ENCODE results near the gene SH3RF3.

Gene SH3RF3

DNA sequence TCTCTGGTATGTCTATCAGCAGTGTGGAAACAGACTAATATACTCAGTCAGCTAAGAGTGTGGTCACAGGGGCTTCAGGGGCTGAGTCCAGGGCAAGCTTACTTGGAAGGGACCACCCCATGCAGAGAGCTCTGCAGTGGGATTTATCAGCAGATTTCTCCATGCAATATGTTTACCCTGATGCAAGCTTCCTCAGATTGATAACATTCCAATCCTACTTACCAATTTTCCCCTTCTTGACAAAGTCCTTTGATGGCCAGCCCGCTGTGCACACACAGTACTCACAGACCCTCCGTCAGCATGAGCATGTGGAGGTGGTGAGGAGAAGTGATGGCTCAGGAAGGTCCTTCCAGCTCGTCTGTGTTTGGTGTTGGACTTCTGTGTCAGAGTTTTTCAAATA, 51.8 kb downstream of the SH3RF3 start:
- Histone ChIP-seq H3K36me3 (ENCODE audit: control insufficient read depth, insufficient read depth, low read length) (no peaks in the 10 kb centered on the region), H3K4me3 (ENCODE audit: low read length) (no peak overlapping the region), H3K4me1 (ENCODE audit: control insufficient read depth, insufficient read depth, low read length) (0 out of 2 replicates have a peak, but pooled peaks cover 2% of the 10 kb centered on the region), H3K27ac (ENCODE audit: low read length) (no peak overlapping the region), H3K9me3 (ENCODE audit: control insufficient read depth, insufficient read depth, low read length) (no peaks in the 10 kb centered on the region), H3K27me3 (ENCODE audit: control insufficient read depth, insufficient read depth, low read length) (no peaks in the 10 kb centered on the region)
- no peak for DNase-seq (ENCODE audit: low read depth, low spot score)
- no CpG with 5 or more reads among the region's 3 CpGs for WGBS (ENCODE audit: insufficient coverage, insufficient read length)

DNA sequence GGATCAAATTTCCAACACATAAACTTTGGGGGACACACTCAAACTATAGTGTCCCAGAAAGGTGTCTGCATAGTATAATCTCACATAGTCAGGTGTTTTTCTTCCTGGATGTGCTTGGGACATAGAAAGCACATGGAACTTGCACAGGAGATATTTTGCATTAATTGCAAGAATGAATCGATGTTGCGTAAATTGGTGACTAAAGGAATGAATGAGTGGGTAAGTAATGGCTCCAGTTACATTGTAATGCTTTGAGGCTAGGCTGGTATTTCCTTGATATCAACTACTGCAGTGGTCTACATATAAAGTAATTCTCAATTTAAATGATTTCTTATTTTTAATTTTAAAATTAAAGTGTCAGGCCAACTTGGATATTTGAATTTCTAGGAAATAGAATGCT, 53.4 kb downstream of the SH3RF3 start:
- no CpG with 5 or more reads among the region's 2 CpGs for WGBS (ENCODE audit: insufficient coverage, insufficient read length)

DNA sequence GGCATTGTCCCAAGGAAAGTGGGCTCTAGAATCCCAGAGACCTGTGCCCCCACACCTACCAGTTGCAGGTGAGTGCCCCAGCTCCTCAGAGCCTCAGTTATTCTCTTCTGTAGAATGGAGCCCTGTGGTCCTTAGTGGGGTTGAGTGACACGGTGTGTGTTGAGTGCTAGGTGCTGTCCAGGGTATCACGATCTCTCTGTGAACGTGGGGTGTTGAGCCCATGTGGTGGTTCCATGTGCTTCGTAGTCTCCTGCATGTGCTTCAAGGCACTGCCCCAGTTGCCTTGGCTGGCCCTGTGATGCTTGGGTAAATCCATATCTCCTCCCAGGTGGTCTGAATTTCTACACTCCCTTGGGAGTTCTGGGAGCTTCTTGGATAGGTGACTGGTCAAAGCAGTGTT, 54.9 kb downstream of the SH3RF3 start:
- no peak overlapping the region for H3K27ac ChIP-seq (ENCODE audit: low read length)

More for the DNA sequence above, 53.4 kb downstream of the SH3RF3 start:
- Histone ChIP-seq H3K27ac (ENCODE audit: low read length) (no peak overlapping the region), H3K4me1 (ENCODE audit: control insufficient read depth, insufficient read depth, low read length) (no peaks in the 10 kb centered on the region), H3K9me3 (ENCODE audit: control insufficient read depth, insufficient read depth, low read length) (no peaks in the 10 kb centered on the region), H3K36me3 (ENCODE audit: control insufficient read depth, insufficient read depth, low read length) (no peaks in the 10 kb centered on the region), H3K4me3 (ENCODE audit: low read length) (no peak overlapping the region), H3K27me3 (ENCODE audit: control insufficient read depth, insufficient read depth, low read length) (no peaks in the 10 kb centered on the region)
- no peak for DNase-seq (ENCODE audit: low read depth, low spot score)

DNA sequence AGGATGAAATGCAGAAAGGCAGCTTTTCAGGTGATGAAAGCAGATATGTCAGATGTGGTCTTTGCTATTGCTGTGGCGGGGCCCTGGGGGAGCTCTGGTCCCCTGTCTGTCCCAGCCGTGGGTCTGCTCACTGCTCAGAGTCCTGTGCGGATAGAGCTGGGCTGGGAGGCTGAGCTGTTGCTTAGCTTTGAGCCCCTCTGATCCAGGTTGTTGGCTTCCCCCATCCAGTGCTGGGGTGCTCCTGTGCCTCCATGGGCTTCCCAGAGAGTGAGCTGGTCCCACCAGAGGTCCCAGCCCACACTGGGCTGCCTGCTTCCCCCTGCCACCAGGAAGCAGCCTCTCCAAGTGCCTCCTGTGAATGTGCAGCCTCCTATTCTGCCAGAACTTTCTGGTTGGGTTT, 55.4 kb downstream of the SH3RF3 start:
- H3K27me3 ChIP-seq (ENCODE audit: control insufficient read depth, insufficient read depth, low read length), result no peaks in the 10 kb centered on the region
- 0 out of 2 replicates have a peak, but pooled peaks cover 3% of the 10 kb centered on the region for H3K4me1 ChIP-seq (ENCODE audit: control insufficient read depth, insufficient read depth, low read length)
- DNase-seq (ENCODE audit: low read depth, low spot score), result no peak
- no peak overlapping the region for H3K4me3 ChIP-seq (ENCODE audit: low read length)
- no peaks in the 10 kb centered on the region for H3K36me3 ChIP-seq (ENCODE audit: control insufficient read depth, insufficient read depth, low read length)
- H3K27ac ChIP-seq (ENCODE audit: low read length), result no peak overlapping the region
- no peaks in the 10 kb centered on the region for H3K9me3 ChIP-seq (ENCODE audit: control insufficient read depth, insufficient read depth, low read length)
- WGBS (ENCODE audit: insufficient coverage, insufficient read length), result no CpG with 5 or more reads among the region's 3 CpGs

More for the DNA sequence above, 54.9 kb downstream of the SH3RF3 start:
- no peaks in the 10 kb centered on the region for H3K9me3 ChIP-seq (ENCODE audit: control insufficient read depth, insufficient read depth, low read length)
- 0 out of 2 replicates have a peak, but pooled peaks cover 3% of the 10 kb centered on the region for H3K4me1 ChIP-seq (ENCODE audit: control insufficient read depth, insufficient read depth, low read length)
- H3K36me3 ChIP-seq (ENCODE audit: control insufficient read depth, insufficient read depth, low read length), result no peaks in the 10 kb centered on the region
- H3K27me3 ChIP-seq (ENCODE audit: control insufficient read depth, insufficient read depth, low read length), result no peaks in the 10 kb centered on the region
- whole genome bisulfite sequencing (ENCODE audit: insufficient coverage, insufficient read length), result no CpG with 5 or more reads among the region's 4 CpGs
- DNase-seq (ENCODE audit: low read depth, low spot score), result no peak
- no peak overlapping the region for H3K4me3 ChIP-seq (ENCODE audit: low read length)

DNA sequence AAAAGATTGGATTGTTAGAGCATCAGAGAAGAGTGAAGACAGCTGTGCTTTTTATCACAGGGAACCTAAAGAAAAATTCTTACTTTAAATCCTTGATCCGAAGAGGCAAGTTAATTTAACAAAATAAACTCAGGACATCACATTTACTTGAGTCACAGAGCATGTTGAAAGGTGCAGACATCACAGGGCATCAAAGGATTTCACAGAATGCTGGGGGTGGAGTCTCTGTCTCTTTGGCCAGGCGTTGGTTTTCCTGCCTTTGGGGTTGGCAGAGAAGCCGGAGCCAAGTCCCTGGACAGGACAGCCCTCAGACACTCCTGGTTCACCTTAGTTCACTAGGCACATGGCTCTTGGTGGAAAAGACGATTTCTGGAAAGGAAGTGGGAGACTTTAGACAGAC, 56.3 kb downstream of the SH3RF3 start:
- Histone ChIP-seq H3K27me3 (ENCODE audit: control insufficient read depth, insufficient read depth, low read length) (no peaks in the 10 kb centered on the region), H3K4me3 (ENCODE audit: low read length) (no peak overlapping the region), H3K27ac (ENCODE audit: low read length) (no peak overlapping the region), H3K4me1 (ENCODE audit: control insufficient read depth, insufficient read depth, low read length) (0 out of 2 replicates have a peak, but pooled peaks cover 3% of the 10 kb centered on the region), H3K9me3 (ENCODE audit: control insufficient read depth, insufficient read depth, low read length) (no peaks in the 10 kb centered on the region), H3K36me3 (ENCODE audit: control insufficient read depth, insufficient read depth, low read length) (no peaks in the 10 kb centered on the region)
- no CpG with 5 or more reads among the region's 4 CpGs for WGBS (ENCODE audit: insufficient coverage, insufficient read length)
- DNase-seq (ENCODE audit: low read depth, low spot score), result no peak

DNA sequence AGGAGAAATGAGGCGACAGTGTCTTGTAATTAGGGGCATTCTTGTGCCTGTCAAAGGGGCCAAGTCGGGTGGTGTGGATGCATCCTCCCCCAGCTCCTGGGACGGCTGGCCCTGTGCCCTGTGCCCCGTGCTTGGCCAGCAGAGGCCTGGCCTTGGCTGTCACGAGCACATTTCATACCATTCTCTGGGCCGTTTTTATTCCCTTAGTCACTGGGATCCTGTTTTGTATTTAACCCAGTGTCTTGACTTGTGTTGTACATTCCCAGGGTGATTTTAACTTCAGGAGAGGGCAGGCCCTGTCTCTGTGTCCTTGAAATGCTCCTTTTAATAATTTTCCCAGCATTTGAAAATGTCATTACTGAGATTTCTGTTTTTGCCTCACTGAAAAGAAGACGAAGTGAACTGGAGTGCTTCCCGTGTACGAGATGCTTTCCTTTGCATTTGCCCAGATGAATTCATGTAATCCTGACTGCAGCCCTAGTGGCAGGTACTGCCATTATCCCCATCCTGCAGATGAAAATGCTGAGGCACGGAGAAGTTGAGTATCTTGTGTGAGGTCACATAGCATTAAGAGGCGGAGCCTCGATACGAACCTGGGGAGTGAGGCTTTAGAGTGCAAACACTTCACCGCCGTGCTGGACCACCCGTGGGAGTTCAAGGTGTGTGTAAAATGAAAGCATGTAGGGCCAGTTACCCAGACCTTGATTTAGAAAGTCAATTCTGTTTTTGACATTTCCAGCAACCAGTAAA, 57.0 kb downstream of the SH3RF3 start:
- H3K36me3 ChIP-seq (ENCODE audit: control insufficient read depth, insufficient read depth, low read length), result no peaks in the 10 kb centered on the region
- H3K27ac ChIP-seq (ENCODE audit: low read length), result no peak overlapping the region
- no peaks in the 10 kb centered on the region for H3K9me3 ChIP-seq (ENCODE audit: control insufficient read depth, insufficient read depth, low read length)
- no peak for DNase-seq (ENCODE audit: low read depth, low spot score)
- H3K4me3 ChIP-seq (ENCODE audit: low read length), result no peak overlapping the region
- WGBS (ENCODE audit: insufficient coverage, insufficient read length), result no CpG with 5 or more reads among the region's 16 CpGs
- H3K4me1 ChIP-seq (ENCODE audit: control insufficient read depth, insufficient read depth, low read length), result 0 out of 2 replicates have a peak, but pooled peaks cover 3% of the 10 kb centered on the region
- no peaks in the 10 kb centered on the region for H3K27me3 ChIP-seq (ENCODE audit: control insufficient read depth, insufficient read depth, low read length)

DNA sequence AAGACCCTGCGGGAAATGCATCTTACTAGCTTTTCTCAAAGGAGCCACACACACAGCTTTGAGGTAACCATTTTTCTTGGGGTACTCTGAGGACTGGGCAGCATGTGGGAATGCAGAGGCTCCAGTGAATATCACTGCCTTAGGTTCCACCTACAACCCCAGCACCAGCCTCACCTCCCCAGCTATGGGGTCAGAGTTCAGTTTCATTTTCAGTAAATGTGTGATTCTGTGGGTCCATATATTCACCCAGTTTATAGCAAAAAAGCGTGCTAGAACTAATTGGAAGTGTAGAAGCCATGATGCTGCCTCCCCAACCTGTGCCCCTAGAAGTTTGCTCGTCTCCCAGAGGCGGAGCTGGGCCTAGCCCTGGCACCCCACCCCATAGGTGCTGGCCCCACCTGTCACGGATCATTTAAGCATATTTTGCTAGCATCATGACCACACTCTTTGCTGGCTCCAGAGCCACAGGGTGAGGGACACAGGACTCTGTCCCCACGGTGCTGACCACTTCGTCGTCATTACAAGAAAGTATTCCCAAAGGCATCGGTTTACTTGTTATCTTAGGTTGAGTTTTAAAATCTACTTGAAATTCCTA, 57.7 kb downstream of the SH3RF3 start:
- DNase-seq (ENCODE audit: low read depth, low spot score), result no peak
- Histone ChIP-seq H3K27me3 (ENCODE audit: control insufficient read depth, insufficient read depth, low read length) (no peaks in the 10 kb centered on the region), H3K36me3 (ENCODE audit: control insufficient read depth, insufficient read depth, low read length) (no peaks in the 10 kb centered on the region), H3K27ac (ENCODE audit: low read length) (no peak overlapping the region), H3K4me3 (ENCODE audit: low read length) (no peak overlapping the region), H3K9me3 (ENCODE audit: control insufficient read depth, insufficient read depth, low read length) (no peaks in the 10 kb centered on the region), H3K4me1 (ENCODE audit: control insufficient read depth, insufficient read depth, low read length) (0 out of 2 replicates have a peak, but pooled peaks cover 3% of the 10 kb centered on the region)
- WGBS (ENCODE audit: insufficient coverage, insufficient read length), result no CpG with 5 or more reads among the region's 9 CpGs

DNA sequence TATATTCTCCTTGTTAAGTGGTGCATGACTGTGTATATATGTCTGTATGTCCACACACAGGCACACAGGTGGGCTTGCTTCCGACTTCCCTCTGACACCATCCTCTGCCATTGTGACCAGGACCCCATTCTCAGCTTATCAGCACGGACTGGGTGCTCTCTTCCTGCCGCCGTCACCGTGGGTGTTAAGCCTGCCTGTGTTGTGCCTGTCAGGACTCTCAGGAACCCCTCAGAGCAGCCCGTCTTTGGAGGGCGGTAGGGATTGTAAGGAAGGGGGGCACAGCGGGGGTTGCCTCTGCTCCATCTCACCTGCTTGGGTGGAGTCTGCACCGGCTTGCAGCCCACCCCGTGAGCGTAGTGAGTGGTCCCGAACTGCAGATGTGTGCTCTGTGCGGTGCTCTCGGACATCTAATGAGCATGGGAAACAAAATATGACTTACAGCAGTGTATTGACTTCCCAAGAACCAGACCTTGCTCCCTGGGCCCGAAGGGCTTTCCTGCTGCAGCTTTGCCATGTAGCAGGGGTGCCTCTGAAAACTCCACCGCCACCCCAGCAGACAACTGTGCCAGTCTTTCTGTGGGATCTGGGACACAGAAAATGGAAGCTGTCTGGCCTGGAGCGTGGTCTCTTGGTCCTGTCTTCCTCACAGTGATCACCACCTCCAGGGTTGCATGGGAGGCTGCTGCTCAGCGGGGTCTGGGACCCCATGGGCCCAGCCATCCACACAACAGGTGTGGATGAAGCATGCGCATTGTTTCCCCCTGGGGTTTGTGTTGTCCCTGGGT, 58.9 kb downstream of the SH3RF3 start:
- Histone ChIP-seq H3K36me3 (ENCODE audit: control insufficient read depth, insufficient read depth, low read length) (no peaks in the 10 kb centered on the region), H3K9me3 (ENCODE audit: control insufficient read depth, insufficient read depth, low read length) (no peaks in the 10 kb centered on the region), H3K27me3 (ENCODE audit: control insufficient read depth, insufficient read depth, low read length) (no peaks in the 10 kb centered on the region), H3K27ac (ENCODE audit: low read length) (no peak overlapping the region), H3K4me3 (ENCODE audit: low read length) (no peak overlapping the region), H3K4me1 (ENCODE audit: control insufficient read depth, insufficient read depth, low read length) (0 out of 2 replicates have a peak, but pooled peaks cover 3% of the 10 kb centered on the region)
- no CpG with 5 or more reads among the region's 19 CpGs for WGBS (ENCODE audit: insufficient coverage, insufficient read length)
- no peak for DNase-seq (ENCODE audit: low read depth, low spot score)

DNA sequence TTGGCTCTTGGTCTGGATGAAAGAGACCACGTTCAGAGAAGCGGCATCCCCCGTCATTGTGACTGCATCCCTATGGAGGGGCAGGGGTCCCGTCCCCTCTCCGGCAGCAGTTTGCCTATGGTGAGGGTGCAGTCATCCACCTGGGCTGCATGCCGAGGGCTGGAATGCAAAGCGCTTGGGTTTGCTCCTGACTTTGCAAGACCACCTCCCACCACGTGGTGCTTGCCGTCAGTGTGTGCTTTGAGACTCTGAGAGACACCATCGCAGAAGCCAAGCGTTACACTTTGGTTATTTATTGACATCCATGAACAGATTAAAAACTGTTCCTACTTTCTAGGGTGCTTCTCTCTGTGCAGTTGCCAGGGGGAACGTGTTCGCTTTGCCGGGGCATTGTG, 59.5 kb downstream of the SH3RF3 start:
- no peak for DNase-seq (ENCODE audit: low read depth, low spot score)
- H3K27ac ChIP-seq (ENCODE audit: low read length), result no peak overlapping the region
- H3K4me1 ChIP-seq (ENCODE audit: control insufficient read depth, insufficient read depth, low read length), result 0 out of 2 replicates have a peak, but pooled peaks cover 3% of the 10 kb centered on the region
- no peak overlapping the region for H3K4me3 ChIP-seq (ENCODE audit: low read length)
- no peaks in the 10 kb centered on the region for H3K9me3 ChIP-seq (ENCODE audit: control insufficient read depth, insufficient read depth, low read length)
- H3K36me3 ChIP-seq (ENCODE audit: control insufficient read depth, insufficient read depth, low read length), result no peaks in the 10 kb centered on the region
- no peaks in the 10 kb centered on the region for H3K27me3 ChIP-seq (ENCODE audit: control insufficient read depth, insufficient read depth, low read length)
- no CpG with 5 or more reads among the region's 14 CpGs for WGBS (ENCODE audit: insufficient coverage, insufficient read length)

DNA sequence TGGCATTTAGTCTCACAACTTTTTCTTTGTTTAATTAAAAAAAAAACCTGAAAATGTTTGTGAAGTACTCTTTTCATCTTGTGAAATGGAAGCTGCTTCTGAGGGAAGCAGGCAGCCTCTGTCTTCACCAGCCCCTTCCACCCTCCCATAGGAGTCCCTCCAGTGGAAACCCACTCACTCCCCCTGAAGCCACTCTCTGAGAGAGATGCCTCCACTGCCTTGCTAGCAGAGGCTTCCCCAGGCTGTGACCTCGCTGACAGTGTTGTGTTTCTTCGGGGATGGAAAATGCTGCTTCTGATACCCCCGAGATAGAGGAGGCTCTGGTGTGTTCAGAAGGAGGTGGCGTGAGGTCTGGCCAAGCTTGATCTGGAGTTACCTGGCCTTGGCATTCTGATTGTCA, 59.9 kb downstream of the SH3RF3 start:
- H3K27ac ChIP-seq (ENCODE audit: low read length), result no peak overlapping the region
- DNase-seq (ENCODE audit: low read depth, low spot score), result no peak
- no peaks in the 10 kb centered on the region for H3K36me3 ChIP-seq (ENCODE audit: control insufficient read depth, insufficient read depth, low read length)
- no CpG with 5 or more reads among the region's 4 CpGs for WGBS (ENCODE audit: insufficient coverage, insufficient read length)
- H3K27me3 ChIP-seq (ENCODE audit: control insufficient read depth, insufficient read depth, low read length), result no peaks in the 10 kb centered on the region
- no peaks in the 10 kb centered on the region for H3K9me3 ChIP-seq (ENCODE audit: control insufficient read depth, insufficient read depth, low read length)
- H3K4me3 ChIP-seq (ENCODE audit: low read length), result no peak overlapping the region
- 0 out of 2 replicates have a peak, but pooled peaks cover 3% of the 10 kb centered on the region for H3K4me1 ChIP-seq (ENCODE audit: control insufficient read depth, insufficient read depth, low read length)

Measured in iPS DF 6.9 (cell line).